Activated CD8-positive, alpha-beta memory T cell treated with anti-CD3 and anti-CD28 coated beads for 4 hours (primary cell): ENCODE measurements around the gene NOTCH3.

ENCODE experiments used
- DNase-seq, 2 donors: peaks; one replicate each; pipeline ENCODE4 v3.0.0-alpha.2; 2020; ENCODE audit warnings: low read depth in 2 of 2

Gene NOTCH3

GRCh38 chr19:15236886-15237285 is 36.1 kb upstream of the NOTCH3 start:
- DNase-seq, result no peak

GRCh38 chr19:15235781-15236180 is 35.0 kb upstream of the NOTCH3 start:
- no peak for DNase-seq

- no peak for DNase-seq
These were observed 33.8 kb upstream of the NOTCH3 start for GRCh38 chr19:15234431-15235130.

- no peak for DNase-seq
These were observed 30.5 kb upstream of the NOTCH3 start for GRCh38 chr19:15231271-15231670.

GRCh38 chr19:15227261-15227660 is 26.5 kb upstream of the NOTCH3 start:
- DNase-seq, result no peak

- no peak for DNase-seq
These were observed 25.0 kb upstream of the NOTCH3 start for GRCh38 chr19:15225760-15226159.

- no peak for DNase-seq
These were observed 23.0 kb upstream of the NOTCH3 start for GRCh38 chr19:15223649-15224361.

GRCh38 chr19:15222738-15223648 is 22.2 kb upstream of the NOTCH3 start:
- peak; percentile 52 to 53 for DNase-seq

GRCh38 chr19:15220833-15221232 is 20.0 kb upstream of the NOTCH3 start:
- DNase-seq, result no peak

- no peak for DNase-seq
These were observed 17.7 kb upstream of the NOTCH3 start for GRCh38 chr19:15218501-15218900.

- no peak for DNase-seq
These were observed 15.6 kb upstream of the NOTCH3 start for GRCh38 chr19:15216363-15216762.

GRCh38 chr19:15213715-15214381 is 13.1 kb upstream of the NOTCH3 start:
- no peak for DNase-seq

- no peak for DNase-seq
These were observed 11.9 kb upstream of the NOTCH3 start for GRCh38 chr19:15212711-15213110.

- no peak for DNase-seq
These were observed 9.6 kb upstream of the NOTCH3 start for GRCh38 chr19:15210323-15210781.

- no peak for DNase-seq
These were observed 704 bp upstream of the NOTCH3 start for GRCh38 chr19:15201374-15202023.

GRCh38 chr19:15199661-15200552 is 888 bp downstream of the NOTCH3 start:
- DNase-seq, result no peak

- DNase-seq, result no peak
These were observed 1.7 kb downstream of the NOTCH3 start for GRCh38 chr19:15198951-15199660.

GRCh38 chr19:15197942-15198341 is 2.9 kb downstream of the NOTCH3 start:
- DNase-seq, result no peak

GRCh38 chr19:15197275-15197941 is 3.4 kb downstream of the NOTCH3 start:
- DNase-seq, result no peak
